HEK293 (cell line): ENCODE measurements around the gene MRPL23.

Experiments
- CTCF ChIP-seq: fragments of 450-650 bp; formaldehyde crosslinking; IDR thresholded peaks from 2 replicates; pipeline ENCODE4 v1.5.1; 2016; ENCODE audit warnings: missing biosample characterization, missing genetic modification characterization
- SALL2 ChIP-seq: fragments of 450-650 bp; formaldehyde crosslinking; IDR thresholded peaks from 2 replicates; pipeline ENCODE4 v1.5.0; 2017; ENCODE audit warnings: missing biosample characterization, mild to moderate bottlenecking, missing genetic modification characterization, borderline replicate concordance
- SP2 ChIP-seq: fragments of 450-650 bp; formaldehyde crosslinking; IDR thresholded peaks from 2 replicates; pipeline ENCODE4 v1.5.1; 2016; ENCODE audit warnings: missing biosample characterization, missing genetic modification characterization
- ZNF311 ChIP-seq: fragments of 450-650 bp; formaldehyde crosslinking; IDR thresholded peaks from 2 replicates; pipeline ENCODE4 v1.5.1; 2017; ENCODE audit warnings: missing biosample characterization, missing genetic modification characterization, borderline replicate concordance
- ZNF677 ChIP-seq: fragments of 450-650 bp; IDR thresholded peaks from 2 replicates; pipeline ENCODE4 v1.5.0; 2018; ENCODE audit warnings: missing biosample characterization, mild to moderate bottlenecking, missing genetic modification characterization, moderate library complexity

GRCh38 chr11:1947592-1948237, 583 bp downstream of the MRPL23 start:
- TF ChIP-seq ZNF677, result no peak
- no peak for TF ChIP-seq CTCF (tag by site-specific recombination)
- no peak for TF ChIP-seq SALL2 (tag by site-specific recombination)
- no peak for TF ChIP-seq ZNF311 (tag by site-specific recombination)
- TF ChIP-seq SP2, result no peak
